Forelimb muscle (tissue), 1 donor: ENCODE data around the gene RPUSD4. TPM values are rescaled to one million over a fixed set of nuclear protein-coding genes. Genes with fewer than 3 reads are reported as not detected.

ENCODE experiments used
- DNase-seq: peaks from one replicate; pipeline ENCODE4 v3.0.0-alpha.2; 2013; ENCODE audit warnings: low read depth
- polyA plus RNA-seq: library from polyadenylated mRNA; unstranded; fragments of 120-200 nt; gene quantifications from one replicate; pipeline ENCODE4 v1.2.1, GENCODE V29; 2013; ENCODE audit not compliant: insufficient read length

RPUSD4 gene
- polyA plus RNA-seq, 1 donor = 55.6 TPM

DNA sequence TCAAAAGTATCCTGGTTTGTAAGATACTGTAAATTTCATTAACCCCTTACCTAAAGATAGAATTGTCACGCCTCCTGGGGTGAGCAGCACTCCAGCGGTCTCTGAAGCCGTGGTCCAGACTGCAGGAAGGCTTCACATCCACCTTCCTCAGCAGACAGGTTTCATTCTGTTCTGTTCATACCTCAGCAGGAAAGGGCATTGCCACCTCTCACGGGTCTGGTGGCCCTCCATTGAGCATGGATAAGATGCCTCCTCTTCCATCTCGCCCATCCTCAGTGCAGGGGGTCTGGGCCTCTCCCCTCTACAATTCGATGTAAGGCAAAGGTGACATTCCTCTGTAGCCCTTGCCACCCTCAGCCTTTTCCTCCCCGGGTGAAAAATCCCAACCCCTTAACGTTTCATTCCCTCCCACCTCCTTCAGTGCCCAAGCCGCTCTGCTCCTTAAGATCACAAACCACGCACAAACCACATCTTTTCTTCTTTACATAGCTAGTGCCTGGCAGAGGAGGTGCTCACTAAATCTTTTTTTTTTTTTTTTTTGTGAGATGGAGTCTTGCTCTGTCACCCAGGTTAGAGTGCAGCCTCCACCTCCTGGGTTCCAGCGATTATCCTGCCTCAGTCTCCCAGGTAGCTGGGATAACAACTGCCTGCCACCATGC lies 28.5 kb downstream of the RPUSD4 start:
- DNase-seq = no peak

DNA sequence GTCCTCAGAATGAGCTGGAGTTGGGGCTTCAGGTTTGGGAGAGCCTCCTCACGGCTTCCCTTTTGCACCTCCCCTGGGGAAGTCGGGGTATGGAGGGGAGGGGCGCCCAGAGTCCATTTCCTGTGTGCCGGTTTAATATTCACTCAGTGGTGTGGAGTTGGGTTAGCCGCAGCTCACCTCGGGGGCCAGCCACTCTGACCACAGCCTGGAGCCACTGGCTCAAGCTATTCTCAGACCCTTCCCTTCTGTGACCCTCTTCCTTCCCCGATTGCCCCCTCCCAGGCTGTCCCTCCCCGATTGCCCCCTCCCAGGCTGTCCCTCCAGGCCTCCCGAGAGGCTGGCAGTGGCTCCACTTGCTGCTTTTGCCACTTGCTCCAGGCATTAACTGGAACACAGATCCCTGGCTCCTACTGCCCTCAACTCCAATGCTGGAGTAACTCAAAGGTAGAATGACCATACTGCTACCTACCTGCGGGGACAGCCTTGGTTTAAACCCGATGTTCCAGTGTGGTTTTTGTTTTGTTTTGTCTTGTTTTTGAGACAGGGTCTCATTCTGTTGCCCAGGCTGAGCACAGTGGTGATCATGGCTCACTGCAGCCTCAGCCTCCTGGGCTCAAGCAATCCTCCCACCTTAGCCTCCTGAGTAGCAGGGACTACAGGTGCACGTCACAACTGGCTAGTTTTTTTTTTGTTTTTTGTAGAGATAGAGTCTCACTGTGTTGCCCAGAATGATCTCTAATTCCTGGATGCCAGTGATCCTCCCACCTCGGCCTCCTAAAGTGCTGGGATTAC lies 29.3 kb downstream of the RPUSD4 start:
- no peak for DNase-seq

DNA sequence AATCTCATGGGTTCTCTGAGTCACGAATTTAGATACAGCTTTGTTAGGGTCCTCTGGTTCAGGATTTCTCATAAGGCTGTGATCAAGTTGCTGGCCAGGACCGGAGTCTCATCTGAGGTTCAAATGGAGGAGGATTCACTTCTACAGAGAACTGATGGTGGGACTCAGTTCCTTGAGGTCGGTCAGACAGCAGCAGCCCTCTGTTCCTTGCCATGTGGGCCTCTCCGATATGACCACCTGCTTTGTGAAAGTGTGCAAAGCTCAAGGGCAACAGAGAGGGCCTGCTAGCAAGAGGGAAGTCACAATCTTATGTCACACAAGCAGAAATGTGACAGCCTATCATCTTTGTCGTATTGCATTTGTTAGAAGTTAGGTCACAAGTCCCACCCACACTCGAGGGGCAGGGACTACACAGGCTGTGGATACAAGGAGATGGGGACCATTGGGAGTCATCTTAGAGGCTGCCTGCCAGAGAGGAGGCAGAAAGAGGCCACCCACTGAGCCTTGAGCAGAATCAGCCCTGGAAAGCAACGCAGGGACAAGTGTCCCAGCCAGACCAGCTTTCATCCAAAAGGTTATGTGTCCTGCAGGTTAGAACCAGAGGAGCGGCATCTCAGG lies 34.5 kb downstream of the RPUSD4 start:
- DNase-seq = no peak

- DNase-seq = no peak
Observed at GRCh38 chr11:126175393-126175792, 36.1 kb downstream of the RPUSD4 start.

- DNase-seq = no peak
Observed at GRCh38 chr11:126174816-126175215, 36.6 kb downstream of the RPUSD4 start.

DNA sequence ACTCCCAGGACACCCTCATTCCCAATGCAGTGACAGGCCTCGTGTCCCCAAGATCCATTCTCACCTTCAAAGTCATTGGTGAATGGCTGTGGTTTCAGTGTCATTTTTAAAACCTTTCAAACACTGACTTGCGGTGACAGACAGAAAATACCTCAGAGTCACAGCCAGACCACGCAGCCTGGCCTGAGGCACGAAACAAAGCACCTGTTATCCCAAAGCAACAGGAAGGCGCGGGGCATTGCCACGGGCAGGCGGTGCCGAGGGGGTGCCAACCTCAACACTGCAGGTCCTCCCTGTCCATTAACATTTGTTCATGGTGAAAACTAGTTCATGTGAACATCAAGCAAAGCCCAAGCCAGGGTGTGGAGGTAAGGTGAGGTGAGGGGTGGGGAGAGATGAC lies 38.2 kb downstream of the RPUSD4 start:
- no peak for DNase-seq

GRCh38 chr11:126172596-126173038 lies 38.8 kb downstream of the RPUSD4 start:
- DNase-seq = no peak

GRCh38 chr11:126169291-126169690 lies 42.2 kb downstream of the RPUSD4 start:
- no peak for DNase-seq

GRCh38 chr11:126167488-126167887 lies 44.0 kb downstream of the RPUSD4 start:
- no peak for DNase-seq

- no peak for DNase-seq
Observed at GRCh38 chr11:126166413-126166812, 45.0 kb downstream of the RPUSD4 start.

DNA sequence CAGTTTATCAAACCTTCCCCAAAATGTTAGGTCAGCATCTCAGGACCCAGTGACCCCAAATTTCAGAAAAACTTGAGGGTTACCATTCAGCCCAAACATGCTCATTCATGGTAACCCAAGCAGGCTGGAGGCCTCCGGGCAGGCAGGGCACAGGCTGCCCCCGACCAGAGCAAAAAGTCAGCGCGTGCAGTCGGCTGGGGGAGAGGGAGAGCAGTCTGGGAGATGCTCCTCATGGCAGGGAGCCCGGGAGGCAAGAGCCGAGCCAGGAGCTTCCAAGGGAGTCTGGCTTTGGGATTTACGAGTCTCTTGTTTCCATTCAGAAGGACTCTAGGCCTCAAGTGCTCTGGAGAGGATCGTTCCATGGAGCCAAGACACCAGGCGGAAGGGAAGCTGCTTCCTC lies 45.7 kb downstream of the RPUSD4 start:
- no peak for DNase-seq

- DNase-seq = no peak
Observed at GRCh38 chr11:126165311-126165720, 46.1 kb downstream of the RPUSD4 start.

DNA sequence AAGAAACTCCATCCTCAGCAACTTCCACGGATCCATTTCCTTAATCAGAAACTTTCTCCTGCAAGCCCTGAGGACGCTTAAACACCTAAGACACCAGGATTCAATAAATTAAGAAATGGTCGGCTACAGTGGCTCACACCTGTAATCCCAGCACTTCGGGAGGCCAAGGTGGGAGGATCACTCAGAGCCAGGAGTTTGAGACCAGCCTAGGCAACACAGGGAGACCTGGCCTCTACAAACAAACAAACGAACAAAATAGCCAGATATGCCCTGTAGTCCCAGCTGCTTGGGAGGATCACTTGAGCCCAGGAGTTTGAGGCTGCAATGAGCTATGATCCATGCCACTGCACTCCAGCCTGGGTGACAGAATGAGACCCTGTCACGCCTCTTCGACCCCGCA lies 46.7 kb downstream of the RPUSD4 start:
- no peak for DNase-seq

- no peak for DNase-seq
Observed at GRCh38 chr11:126163779-126164178, 47.7 kb downstream of the RPUSD4 start.

DNA sequence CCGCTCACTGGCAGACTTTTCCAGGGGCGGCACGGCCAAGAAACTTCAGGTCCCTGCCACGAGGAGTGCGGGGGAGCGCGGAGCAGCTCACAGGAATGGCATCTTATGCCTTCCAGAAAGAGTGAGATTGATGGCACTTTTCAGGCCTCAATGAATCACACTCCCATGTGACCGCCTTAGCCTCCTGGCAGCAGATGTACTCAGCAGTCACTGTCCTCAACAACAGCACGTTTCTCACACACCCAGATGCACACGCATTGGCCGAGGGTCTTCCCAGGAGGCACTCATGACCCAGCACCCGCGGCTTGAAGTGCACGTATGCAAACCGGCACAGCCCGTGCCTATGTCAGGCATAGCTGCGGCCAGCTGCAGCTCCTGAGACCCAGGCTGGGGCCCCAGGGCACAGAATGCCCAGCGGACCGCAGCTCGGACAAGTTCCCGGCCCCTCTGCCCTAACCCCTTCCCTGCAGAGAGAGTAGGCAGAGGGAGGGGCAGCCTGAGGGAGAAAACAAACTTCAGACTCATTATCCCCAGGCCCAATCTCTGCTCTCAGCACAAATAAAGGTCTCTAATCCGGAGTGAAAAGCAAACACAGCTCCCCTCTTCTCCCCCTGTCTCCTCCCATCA lies 48.3 kb downstream of the RPUSD4 start:
- DNase-seq = no peak

- DNase-seq = no peak
Observed at GRCh38 chr11:126162306-126163030, 49.0 kb downstream of the RPUSD4 start.

DNA sequence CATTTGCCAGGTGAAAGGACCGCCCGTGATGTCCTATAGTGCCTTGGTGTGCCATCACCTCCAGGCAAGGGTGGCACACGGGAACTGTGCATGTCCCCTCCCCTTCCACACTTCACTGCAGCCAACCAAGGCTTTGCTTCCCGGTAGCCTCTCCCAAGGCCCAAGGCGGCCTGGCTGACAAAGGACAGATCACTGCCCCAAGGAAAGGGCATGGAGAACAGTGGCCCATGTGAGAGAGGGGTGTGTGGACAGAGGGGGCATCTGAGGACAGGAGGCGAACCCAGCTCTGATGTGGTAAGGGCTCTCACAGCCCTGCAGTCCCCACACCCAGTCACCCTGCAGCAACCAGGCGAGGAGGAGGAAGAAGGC lies 50.4 kb downstream of the RPUSD4 start:
- DNase-seq = no peak

- DNase-seq = no peak
Observed at GRCh38 chr11:126160345-126161022, 51.0 kb downstream of the RPUSD4 start.

GRCh38 chr11:126159719-126160344 lies 51.6 kb downstream of the RPUSD4 start:
- no peak for DNase-seq

DNA sequence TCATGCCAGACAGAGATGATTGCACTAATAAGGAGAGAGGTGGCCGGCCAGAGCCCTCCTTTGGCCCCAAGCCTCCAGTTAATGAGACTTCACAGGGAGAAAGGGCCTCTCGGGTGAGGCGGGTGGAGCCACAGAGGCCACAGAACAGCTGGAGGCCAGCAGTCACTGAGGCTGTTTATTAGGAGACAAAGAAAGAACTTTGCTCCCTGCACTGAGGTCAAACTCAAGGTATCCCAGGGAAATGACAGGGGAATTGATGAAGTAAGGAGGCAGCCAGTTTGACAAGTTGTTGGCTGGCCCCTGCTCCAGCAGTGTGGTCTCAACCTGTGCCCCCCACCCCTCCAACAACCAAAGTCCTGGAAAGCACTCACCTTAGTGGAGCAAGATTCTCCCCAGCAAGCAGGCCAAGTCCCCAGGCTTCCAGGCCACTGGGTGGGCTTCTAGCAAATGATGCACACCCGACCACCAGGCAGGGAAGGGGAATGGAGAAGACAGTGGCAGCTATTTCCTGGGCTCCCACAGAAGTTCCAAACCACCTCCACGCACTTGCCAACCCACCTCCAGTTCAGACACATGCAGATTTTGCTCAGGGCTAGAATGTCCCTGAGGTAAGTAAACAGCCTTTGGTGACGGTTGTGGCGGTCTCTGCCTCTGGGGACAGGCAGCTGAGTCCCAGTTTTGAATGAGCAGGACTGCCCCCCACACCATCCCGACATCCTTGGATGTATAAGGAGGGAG lies 53.2 kb downstream of the RPUSD4 start:
- DNase-seq = no peak
